Ishikawa (cell line): ENCODE results near the gene SPACDR.

Source experiments
- CEBPB ChIP-seq: IDR thresholded peaks from 2 replicates; pipeline ENCODE4 v1.6.1; 2012
- EGR1 ChIP-seq: IDR thresholded peaks from 2 replicates; pipeline ENCODE4 v1.6.1; 2012
- FOXM1 ChIP-seq: IDR thresholded peaks from 2 replicates; pipeline ENCODE4 v1.6.1; 2012; ENCODE audit warnings: low read depth, borderline replicate concordance
- NFIC ChIP-seq: IDR thresholded peaks from 2 replicates; pipeline ENCODE4 v1.6.1; 2012
- TF ChIP-seq, protein P1 (sequence below): IDR thresholded peaks from 2 replicates; pipeline ENCODE4 v1.6.1; 2012; ENCODE audit warnings: low read depth, mild to moderate bottlenecking
- TF ChIP-seq, protein P2 (sequence below): IDR thresholded peaks from 2 replicates; pipeline ENCODE4 v1.6.1; 2012

DNA sequence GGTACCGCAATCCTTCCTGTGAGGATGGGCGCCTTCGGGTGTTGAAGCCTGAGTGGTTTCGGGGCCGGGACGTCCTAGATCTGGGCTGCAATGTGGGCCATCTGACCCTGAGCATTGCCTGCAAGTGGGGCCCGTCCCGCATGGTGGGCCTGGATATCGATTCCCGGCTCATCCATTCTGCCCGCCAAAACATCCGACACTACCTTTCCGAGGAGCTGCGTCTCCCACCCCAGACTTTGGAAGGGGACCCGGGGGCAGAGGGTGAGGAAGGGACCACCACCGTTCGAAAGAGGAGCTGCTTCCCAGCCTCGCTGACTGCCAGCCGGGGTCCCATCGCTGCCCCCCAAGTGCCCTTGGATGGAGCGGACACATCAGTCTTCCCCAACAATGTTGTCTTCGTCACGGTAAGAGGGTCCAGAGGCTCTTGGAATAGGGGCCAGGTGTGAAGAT lies 32.7 kb downstream of the SPACDR start:
- no peak for TF ChIP-seq CEBPB
- TF ChIP-seq, protein P1, sequence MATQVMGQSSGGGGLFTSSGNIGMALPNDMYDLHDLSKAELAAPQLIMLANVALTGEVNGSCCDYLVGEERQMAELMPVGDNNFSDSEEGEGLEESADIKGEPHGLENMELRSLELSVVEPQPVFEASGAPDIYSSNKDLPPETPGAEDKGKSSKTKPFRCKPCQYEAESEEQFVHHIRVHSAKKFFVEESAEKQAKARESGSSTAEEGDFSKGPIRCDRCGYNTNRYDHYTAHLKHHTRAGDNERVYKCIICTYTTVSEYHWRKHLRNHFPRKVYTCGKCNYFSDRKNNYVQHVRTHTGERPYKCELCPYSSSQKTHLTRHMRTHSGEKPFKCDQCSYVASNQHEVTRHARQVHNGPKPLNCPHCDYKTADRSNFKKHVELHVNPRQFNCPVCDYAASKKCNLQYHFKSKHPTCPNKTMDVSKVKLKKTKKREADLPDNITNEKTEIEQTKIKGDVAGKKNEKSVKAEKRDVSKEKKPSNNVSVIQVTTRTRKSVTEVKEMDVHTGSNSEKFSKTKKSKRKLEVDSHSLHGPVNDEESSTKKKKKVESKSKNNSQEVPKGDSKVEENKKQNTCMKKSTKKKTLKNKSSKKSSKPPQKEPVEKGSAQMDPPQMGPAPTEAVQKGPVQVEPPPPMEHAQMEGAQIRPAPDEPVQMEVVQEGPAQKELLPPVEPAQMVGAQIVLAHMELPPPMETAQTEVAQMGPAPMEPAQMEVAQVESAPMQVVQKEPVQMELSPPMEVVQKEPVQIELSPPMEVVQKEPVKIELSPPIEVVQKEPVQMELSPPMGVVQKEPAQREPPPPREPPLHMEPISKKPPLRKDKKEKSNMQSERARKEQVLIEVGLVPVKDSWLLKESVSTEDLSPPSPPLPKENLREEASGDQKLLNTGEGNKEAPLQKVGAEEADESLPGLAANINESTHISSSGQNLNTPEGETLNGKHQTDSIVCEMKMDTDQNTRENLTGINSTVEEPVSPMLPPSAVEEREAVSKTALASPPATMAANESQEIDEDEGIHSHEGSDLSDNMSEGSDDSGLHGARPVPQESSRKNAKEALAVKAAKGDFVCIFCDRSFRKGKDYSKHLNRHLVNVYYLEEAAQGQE: no peak
- TF ChIP-seq, protein P2, sequence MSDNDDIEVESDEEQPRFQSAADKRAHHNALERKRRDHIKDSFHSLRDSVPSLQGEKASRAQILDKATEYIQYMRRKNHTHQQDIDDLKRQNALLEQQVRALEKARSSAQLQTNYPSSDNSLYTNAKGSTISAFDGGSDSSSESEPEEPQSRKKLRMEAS: no peak
- no peak for TF ChIP-seq FOXM1
- no peak for TF ChIP-seq EGR1
- no peak for TF ChIP-seq NFIC
